Trophoblast cell (in vitro differentiated cells and primary cell): ENCODE measurements around the gene SLC27A5.
A peak's percentile ranks its signal among the peaks of the same experiment; 100 is the strongest.
"Not testable (repeated sequence)": the region's sequence is repeated elsewhere in the genome, so short reads cannot be mapped to it uniquely, and the experiment has no call there.

ENCODE experiments used
- DNase-seq, 2 donors: peaks; one replicate each; pipeline ENCODE4 v3.0.0-alpha.2; 2016
- H2AFZ ChIP-seq: 2 replicates; pipeline ENCODE4 v1.6.1; 2013; ENCODE audit warnings: low read length, moderate library complexity, mild to moderate bottlenecking; ENCODE audit not compliant: insufficient read depth, poor library complexity
- H2AK5ac ChIP-seq: 2 replicates; pipeline ENCODE4 v1.6.1; 2013; ENCODE audit warnings: mild to moderate bottlenecking, low read length
- H2BK120ac ChIP-seq: 2 replicates; pipeline ENCODE4 v1.6.1; 2013; ENCODE audit warnings: low read length, mild to moderate bottlenecking, moderate library complexity; ENCODE audit not compliant: insufficient read depth, poor library complexity
- H2BK12ac ChIP-seq: 2 replicates; pipeline ENCODE4 v1.6.1; 2013; ENCODE audit warnings: mild to moderate bottlenecking, low read length, moderate library complexity
- H2BK5ac ChIP-seq: 2 replicates; pipeline ENCODE4 v1.6.1; 2013; ENCODE audit warnings: low read length, low read depth, moderate library complexity, mild to moderate bottlenecking; ENCODE audit not compliant: poor library complexity
- H3K14ac ChIP-seq: 2 replicates; pipeline ENCODE4 v1.6.1; 2013; ENCODE audit warnings: mild to moderate bottlenecking, low read length
- H3K18ac ChIP-seq: 2 replicates; pipeline ENCODE4 v1.6.1; 2013; ENCODE audit warnings: mild to moderate bottlenecking, low read length
- H3K23ac ChIP-seq: 2 replicates; pipeline ENCODE4 v1.6.1; 2013; ENCODE audit warnings: low read length
- H3K27ac ChIP-seq: 2 replicates; pipeline ENCODE4 v1.5.1; 2013; ENCODE audit warnings: low read depth, mild to moderate bottlenecking, inconsistent platforms, low read length, moderate library complexity
- H3K27me3 ChIP-seq: 2 replicates; pipeline ENCODE4 v1.6.1; 2013; ENCODE audit warnings: inconsistent platforms, mild to moderate bottlenecking, low read length, moderate library complexity; ENCODE audit not compliant: insufficient read depth
- H3K36me3 ChIP-seq, 2 experiments: 1 replicate in 1 of 2; 2 replicates in 1 of 2; pipeline ENCODE4 v1.6.1; 2013; ENCODE audit warnings: low read length in 2 of 2, mild to moderate bottlenecking in 2 of 2, moderate library complexity in 1 of 2; ENCODE audit not compliant: insufficient read depth in 2 of 2, control insufficient read depth in 1 of 2
- H3K4ac ChIP-seq: 2 replicates; pipeline ENCODE4 v1.6.1; 2013; ENCODE audit warnings: low read depth, mild to moderate bottlenecking, low read length, moderate library complexity
- H3K4me1 ChIP-seq, 2 experiments: 1 replicate in 1 of 2; 2 replicates in 1 of 2; pipeline ENCODE4 v1.6.1; 2013; ENCODE audit warnings: low read length in 2 of 2, mild to moderate bottlenecking in 2 of 2, moderate library complexity in 1 of 2; ENCODE audit not compliant: insufficient read depth in 2 of 2, control insufficient read depth in 1 of 2
- H3K4me2 ChIP-seq: 2 replicates; pipeline ENCODE4 v1.6.1; 2013; ENCODE audit warnings: inconsistent platforms, mild to moderate bottlenecking, low read length, moderate library complexity
- H3K4me3 ChIP-seq: 2 replicates; pipeline ENCODE4 v1.5.1; 2013; ENCODE audit warnings: mild to moderate bottlenecking, low read depth, low read length, inconsistent platforms
- H3K79me1 ChIP-seq: one replicate; pipeline ENCODE4 v1.6.1; 2013; ENCODE audit warnings: low read length
- H3K79me2 ChIP-seq: 2 replicates; pipeline ENCODE4 v1.6.1; 2013; ENCODE audit warnings: low read length, mild to moderate bottlenecking; ENCODE audit not compliant: control insufficient read depth, insufficient read depth, poor library complexity
- H3K9ac ChIP-seq: 2 replicates; pipeline ENCODE4 v1.6.1; 2013; ENCODE audit warnings: mild to moderate bottlenecking, low read length
- H3K9me3 ChIP-seq: 2 replicates; pipeline ENCODE4 v1.6.1; 2013; ENCODE audit warnings: low read depth, mild to moderate bottlenecking, control low read depth, inconsistent platforms, low read length; ENCODE audit not compliant: insufficient read depth
- H4K12ac ChIP-seq: 2 replicates; pipeline ENCODE4 v1.6.1; 2013; ENCODE audit warnings: low read depth, mild to moderate bottlenecking, low read length, moderate library complexity
- H4K8ac ChIP-seq: 2 replicates; pipeline ENCODE4 v1.6.1; 2013; ENCODE audit warnings: low read depth, mild to moderate bottlenecking, low read length, moderate library complexity
- H4K91ac ChIP-seq: one replicate; pipeline ENCODE4 v1.6.1; 2013; ENCODE audit warnings: low read depth, mild to moderate bottlenecking, low read length, moderate library complexity
- whole genome bisulfite sequencing: extraction: QIAGEN DNeasy Blood & Tissue Kit; methylation state at CpG from one replicate; pipeline ENCODE4 v1.1.7; 2013; ENCODE audit warnings: missing lambda C conversion rate; ENCODE audit not compliant: insufficient read length, insufficient coverage; ENCODE audit errors: extremely low coverage; 5-methylcytosine and 5-hydroxymethylcytosine counted together

SLC27A5 gene

GRCh38 chr19:58509731-58510083, 2.1 kb downstream of the SLC27A5 start:
- Histone ChIP-seq H3K36me3 (peaks cover 6 to 9% of the 10 kb centered on the region in 2 experiments), H4K91ac (no peak overlapping the region), H3K4ac (no peak overlapping the region), H3K27ac (no peak overlapping the region), H3K27me3 (no peaks in the 10 kb centered on the region), H2AK5ac (no peak overlapping the region), H2AFZ (no peak overlapping the region), H4K8ac (no peak overlapping the region), H2BK5ac (no peak overlapping the region), H2BK12ac (no peak overlapping the region), H3K4me3 (no peak overlapping the region), H3K4me2 (no peak overlapping the region), H3K9me3 (no peaks in the 10 kb centered on the region), H3K4me1 (peaks cover 4 to 7% of the 10 kb centered on the region in 2 experiments), H3K79me2 (peaks cover 4% of the 10 kb centered on the region), H3K23ac (no peak overlapping the region), H3K14ac (no peak overlapping the region), H3K18ac (no peak overlapping the region), H4K12ac (no peak overlapping the region), H2BK120ac (no peak overlapping the region), H3K9ac (no peak overlapping the region), H3K79me1 (peaks cover 2% of the 10 kb centered on the region)
- no peak for DNase-seq
- WGBS = no CpG with 5 or more reads among the region's 11 CpGs

- not testable (repeated sequence) for H3K4me3 ChIP-seq
- no CpG with 5 or more reads among the region's 8 CpGs for WGBS
These were observed 4.1 kb downstream of the SLC27A5 start for GRCh38 chr19:58507602-58508223.

GRCh38 chr19:58500242-58500641, 11.6 kb downstream of the SLC27A5 start:
- peaks cover 4% of the 10 kb centered on the region for H3K79me2 ChIP-seq
- no peak overlapping the region for H2AFZ ChIP-seq
- no peak overlapping the region for H3K14ac ChIP-seq
- no peak overlapping the region for H2AK5ac ChIP-seq
- H4K12ac ChIP-seq = no peak overlapping the region
- H2BK5ac ChIP-seq = no peak overlapping the region
- H3K27me3 ChIP-seq = no peaks in the 10 kb centered on the region
- H3K9ac ChIP-seq = no peak overlapping the region
- no peaks in the 10 kb centered on the region for H3K36me3 ChIP-seq
- no peak overlapping the region for H3K18ac ChIP-seq
- no peak overlapping the region for H2BK120ac ChIP-seq
- no peak overlapping the region for H4K91ac ChIP-seq
- no peak overlapping the region for H3K4me3 ChIP-seq
- H3K4me1 ChIP-seq = peaks cover 10 to 19% of the 10 kb centered on the region in 2 experiments
- no peak overlapping the region for H3K4ac ChIP-seq
- no peak overlapping the region for H3K27ac ChIP-seq
- H3K4me2 ChIP-seq = peak overlapping the region; percentile 77
- H3K23ac ChIP-seq = no peak overlapping the region
- peaks cover 5% of the 10 kb centered on the region for H3K9me3 ChIP-seq
- peak overlapping the region; percentile 100 for H4K8ac ChIP-seq
- no CpG with 5 or more reads among the region's 14 CpGs for WGBS
- no peak for DNase-seq
- peaks cover 7% of the 10 kb centered on the region for H3K79me1 ChIP-seq
- H2BK12ac ChIP-seq = no peak overlapping the region

More at GRCh38 chr19:58507602-58508223, 4.1 kb downstream of the SLC27A5 start:
- not testable (repeated sequence) for H3K79me2 ChIP-seq, H3K9ac ChIP-seq, H3K4me2 ChIP-seq, H3K27me3 ChIP-seq, H2BK12ac ChIP-seq, H3K18ac ChIP-seq, H2AFZ ChIP-seq, H2BK120ac ChIP-seq, H3K4me1 ChIP-seq, H3K27ac ChIP-seq, H3K23ac ChIP-seq, H3K9me3 ChIP-seq, DNase-seq, H3K14ac ChIP-seq, H4K12ac ChIP-seq, H3K4ac ChIP-seq, H4K91ac ChIP-seq, H4K8ac ChIP-seq, H3K36me3 ChIP-seq, H2BK5ac ChIP-seq, H3K79me1 ChIP-seq, H2AK5ac ChIP-seq

GRCh38 chr19:58499021-58499927, 12.5 kb downstream of the SLC27A5 start:
- peaks cover 7% of the 10 kb centered on the region for H3K79me1 ChIP-seq
- H3K79me2 ChIP-seq = peaks cover 4% of the 10 kb centered on the region
- peaks cover 10 to 19% of the 10 kb centered on the region in 2 experiments for H3K4me1 ChIP-seq
- peak overlapping the region; percentile 90 for H4K91ac ChIP-seq
- peak overlapping the region; percentile 64 for H3K4me3 ChIP-seq
- peak overlapping the region; percentile 98 for H3K14ac ChIP-seq
- peak overlapping the region; percentile 100 for H4K8ac ChIP-seq
- no CpG with 5 or more reads among the region's 60 CpGs for WGBS
- H3K18ac ChIP-seq = peak overlapping the region; percentile 98
- no peak overlapping the region for H2BK12ac ChIP-seq
- peak overlapping the region; percentile 67 for H3K27ac ChIP-seq
- peaks cover 5% of the 10 kb centered on the region for H3K9me3 ChIP-seq
- H2AFZ ChIP-seq = peak overlapping the region; percentile 99
- H3K27me3 ChIP-seq = no peaks in the 10 kb centered on the region
- H2BK5ac ChIP-seq = peak overlapping the region; percentile 86
- H3K4ac ChIP-seq = peak overlapping the region; percentile 90
- no peaks in the 10 kb centered on the region for H3K36me3 ChIP-seq
- peak overlapping the region; percentile 99 for H4K12ac ChIP-seq
- H2BK120ac ChIP-seq = peak overlapping the region; percentile 79
- H3K9ac ChIP-seq = peak overlapping the region; percentile 46
- H2AK5ac ChIP-seq = peak overlapping the region; percentile 78
- DNase-seq = peak; percentile 97 to 99
- peak overlapping the region; percentile 77 for H3K4me2 ChIP-seq
- no peak overlapping the region for H3K23ac ChIP-seq
